Progenitor cell of endocrine pancreas (in vitro differentiated cells): ENCODE results near the gene TMEFF2. TPM values are rescaled to one million over a fixed set of nuclear protein-coding genes. Genes with fewer than 3 reads are reported as not detected.

Experiments
- DNase-seq: peaks from one replicate; pipeline ENCODE4 v3.0.0; 2021; ENCODE audit warnings: low spot score; ENCODE audit not compliant: unreplicated experiment
- H3K27ac Mint-ChIP-seq: 2 replicates; pipeline ENCODE4 v1.8.0; 2021; ENCODE audit warnings: mild to moderate bottlenecking, moderate library complexity, mixed read lengths
- H3K27me3 Mint-ChIP-seq: 2 replicates; pipeline ENCODE4 v1.8.0; 2021; ENCODE audit warnings: mixed read lengths
- H3K36me3 Mint-ChIP-seq: 2 replicates; pipeline ENCODE4 v1.8.0; 2022; ENCODE audit warnings: mixed read lengths; ENCODE audit not compliant: insufficient read depth
- H3K4me1 Mint-ChIP-seq: 2 replicates; pipeline ENCODE4 v1.8.0; 2021; ENCODE audit warnings: low read depth, mixed read lengths
- H3K4me3 Mint-ChIP-seq: 2 replicates; pipeline ENCODE4 v1.8.0; 2021; ENCODE audit warnings: low read depth, mild to moderate bottlenecking, moderate library complexity, mixed read lengths
- H3K9me3 Mint-ChIP-seq: 2 replicates; pipeline ENCODE4 v1.8.0; 2021; ENCODE audit warnings: low read depth, mixed read lengths
- CTCF ChIP-seq: fragments of 200-600 bp; sonication (generic); IDR thresholded peaks from one replicate; pipeline ENCODE4 v1.5.0; 2021; ENCODE audit warnings: antibody characterized with exemption, mild to moderate bottlenecking; ENCODE audit not compliant: unreplicated experiment
- total RNA-seq: library from RNA; stranded (reverse); gene quantifications from 2 replicates; pipeline ENCODE4 v1.2.1, GENCODE V29; 2021

Gene TMEFF2
- total RNA-seq, 1 donor from 2014 or later: 0.50 TPM

- H3K27me3 Mint-ChIP-seq: no peaks in the 10 kb centered on the region
- H3K27ac Mint-ChIP-seq: no peak overlapping the region
- TF ChIP-seq CTCF: no peak
- no peak overlapping the region for H3K4me3 Mint-ChIP-seq
- H3K9me3 Mint-ChIP-seq: no peaks in the 10 kb centered on the region
- no peak for DNase-seq
- no peaks in the 10 kb centered on the region for H3K36me3 Mint-ChIP-seq
- H3K4me1 Mint-ChIP-seq: peaks cover 8% of the 10 kb centered on the region
These were observed 183.5 kb downstream of the TMEFF2 start for GRCh38 chr2:192011196-192011595.

DNA sequence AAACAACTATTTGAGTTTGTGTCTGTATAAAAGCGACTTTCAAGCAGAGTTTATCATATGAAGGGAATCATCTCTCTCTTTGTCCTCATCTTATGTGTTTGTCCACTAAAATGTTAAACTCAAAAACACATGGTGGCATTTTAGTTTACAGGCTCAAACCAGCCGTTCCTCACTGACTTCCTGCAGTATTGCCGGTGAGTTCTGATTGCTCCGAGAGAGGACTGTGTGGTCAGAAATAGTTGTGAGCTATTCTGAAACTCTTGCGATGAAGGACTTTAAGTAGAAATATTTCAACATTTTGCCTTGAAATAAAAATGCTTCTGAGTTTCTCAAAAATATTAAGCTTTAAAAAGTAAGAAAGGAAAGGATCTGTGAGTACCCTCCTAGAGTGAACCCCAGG lies 184.7 kb downstream of the TMEFF2 start:
- TF ChIP-seq CTCF: no peak
- no peaks in the 10 kb centered on the region for H3K36me3 Mint-ChIP-seq
- no peak overlapping the region for H3K27ac Mint-ChIP-seq

GRCh38 chr2:192007581-192008228 lies 187.0 kb downstream of the TMEFF2 start:
- no peak for DNase-seq
- no peak overlapping the region for H3K27ac Mint-ChIP-seq
- H3K27me3 Mint-ChIP-seq: no peaks in the 10 kb centered on the region

More for the DNA sequence above, 184.7 kb downstream of the TMEFF2 start:
- Mint-ChIP-seq H3K27me3 (no peaks in the 10 kb centered on the region), H3K4me3 (no peak overlapping the region), H3K9me3 (no peaks in the 10 kb centered on the region), H3K4me1 (peaks cover 8% of the 10 kb centered on the region)
- no peak for DNase-seq

DNA sequence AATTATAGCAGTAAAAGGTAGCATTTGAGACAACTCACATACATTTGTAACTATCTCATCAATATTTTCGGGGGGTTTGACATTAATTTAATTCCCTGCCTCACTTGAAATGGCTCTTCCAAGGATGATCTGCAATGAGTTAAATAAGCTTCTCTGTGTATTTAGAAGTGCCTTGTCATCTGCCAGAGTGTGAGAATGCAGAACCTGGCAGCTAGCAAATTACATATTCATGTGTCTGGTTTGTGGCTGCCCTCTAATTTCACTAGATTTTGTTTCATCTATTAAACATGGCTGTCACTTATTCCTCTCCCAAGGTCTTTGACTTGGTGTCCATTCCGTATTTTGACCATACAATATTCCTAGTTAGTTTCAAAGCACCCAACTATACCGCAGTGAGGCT lies 189.5 kb downstream of the TMEFF2 start:
- DNase-seq: no peak
- no peaks in the 10 kb centered on the region for H3K27me3 Mint-ChIP-seq
- TF ChIP-seq CTCF: no peak
- H3K9me3 Mint-ChIP-seq: no peaks in the 10 kb centered on the region
- H3K4me3 Mint-ChIP-seq: no peak overlapping the region
- H3K36me3 Mint-ChIP-seq: no peaks in the 10 kb centered on the region
- H3K4me1 Mint-ChIP-seq: peaks cover 13% of the 10 kb centered on the region
- no peak overlapping the region for H3K27ac Mint-ChIP-seq

More at GRCh38 chr2:192007581-192008228, 187.0 kb downstream of the TMEFF2 start:
- Mint-ChIP-seq H3K36me3 (no peaks in the 10 kb centered on the region), H3K4me3 (no peak overlapping the region), H3K4me1 (peaks cover 13% of the 10 kb centered on the region), H3K9me3 (no peaks in the 10 kb centered on the region)
- TF ChIP-seq CTCF: no peak

DNA sequence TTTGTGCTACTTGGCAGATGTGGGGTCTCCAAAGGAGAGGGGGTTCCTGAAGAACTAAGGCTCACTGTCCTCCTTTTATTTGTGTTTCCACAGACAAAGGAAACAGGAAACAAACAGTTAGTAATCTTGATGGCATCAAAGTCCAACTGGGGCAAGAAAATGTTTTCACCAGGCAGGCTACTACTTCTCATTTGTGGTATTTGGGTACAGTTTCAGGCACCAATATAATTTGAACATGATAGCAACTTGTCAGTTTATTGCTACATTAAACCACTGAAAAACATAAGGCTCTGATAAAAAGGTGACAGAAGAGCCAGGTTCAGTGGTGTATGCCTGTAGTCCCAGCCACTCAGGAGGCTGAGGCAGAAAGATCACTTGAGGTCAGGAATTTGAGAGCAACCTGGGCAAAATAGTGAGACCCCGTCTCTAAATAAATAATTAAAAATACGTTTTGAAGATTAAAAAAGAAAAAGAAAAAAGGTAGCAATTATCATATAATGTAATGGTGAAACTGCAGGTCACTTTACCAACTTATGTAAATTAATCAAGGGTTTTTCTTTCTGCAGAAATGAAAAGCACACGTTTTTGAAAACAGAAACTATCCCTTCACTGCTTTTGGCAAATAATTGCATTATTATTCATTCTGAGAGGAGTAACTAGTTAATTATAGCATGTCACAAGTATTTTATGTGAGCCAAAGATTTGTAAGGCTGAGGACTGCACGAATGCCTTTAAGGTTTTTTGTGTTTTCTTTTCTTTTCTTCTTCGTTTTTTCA lies 190.4 kb downstream of the TMEFF2 start:
- H3K36me3 Mint-ChIP-seq: no peaks in the 10 kb centered on the region
- peaks cover 13% of the 10 kb centered on the region for H3K4me1 Mint-ChIP-seq
- no peaks in the 10 kb centered on the region for H3K9me3 Mint-ChIP-seq
- no peak overlapping the region for H3K4me3 Mint-ChIP-seq
- no peaks in the 10 kb centered on the region for H3K27me3 Mint-ChIP-seq
- no peak for DNase-seq
- no peak overlapping the region for H3K27ac Mint-ChIP-seq
- no peak for TF ChIP-seq CTCF
